Loucy (cell line): ENCODE measurements around the gene DVL3.

Experiments
- H2AFZ ChIP-seq: fragments of 200-600 bp; sonication (generic); 2 replicates; pipeline ENCODE4 v1.6.0; 2016; ENCODE audit warnings: antibody characterized with exemption, mild to moderate bottlenecking, low read length, moderate library complexity
- H3F3A ChIP-seq: fragments of 200-600 bp; 2 replicates; pipeline ENCODE4 v1.6.0; 2016; ENCODE audit warnings: antibody characterized with exemption, low read depth, mild to moderate bottlenecking
- H3K27me3 ChIP-seq: fragments of 200-600 bp; sonication (generic); 2 replicates; pipeline ENCODE4 v1.6.1; 2014; ENCODE audit warnings: low read length, mild to moderate bottlenecking; ENCODE audit not compliant: insufficient read depth, poor library complexity, severe bottlenecking
- H3K36me3 ChIP-seq: fragments of 200-600 bp; sonication (generic); 2 replicates; pipeline ENCODE4 v1.6.1; 2016; ENCODE audit warnings: low read length; ENCODE audit not compliant: insufficient read depth
- H3K4me1 ChIP-seq: fragments of 200-600 bp; sonication (generic); 2 replicates; pipeline ENCODE4 v1.5.1; 2014; ENCODE audit warnings: low read length, mild to moderate bottlenecking; ENCODE audit not compliant: insufficient read depth, poor library complexity, severe bottlenecking
- H3K4me2 ChIP-seq: fragments of 200-600 bp; sonication (generic); 2 replicates; pipeline ENCODE4 v1.6.0; 2014; ENCODE audit warnings: antibody characterized with exemption, low read length, low read depth, mild to moderate bottlenecking; ENCODE audit not compliant: poor library complexity, severe bottlenecking
- H3K4me3 ChIP-seq: fragments of 200-600 bp; sonication (generic); 2 replicates; pipeline ENCODE4 v1.5.1; 2014; ENCODE audit warnings: low read length, mild to moderate bottlenecking, mixed read lengths; ENCODE audit not compliant: poor library complexity, severe bottlenecking
- H3K79me2 ChIP-seq: fragments of 200-600 bp; sonication (generic); 2 replicates; pipeline ENCODE4 v1.6.1; 2014; ENCODE audit warnings: low read length; ENCODE audit not compliant: insufficient read depth
- H3K9ac ChIP-seq: fragments of 200-600 bp; sonication (generic); 2 replicates; pipeline ENCODE4 v1.6.0; 2014; ENCODE audit warnings: mild to moderate bottlenecking, low read depth, low read length, moderate library complexity; ENCODE audit not compliant: poor library complexity, severe bottlenecking
- H3K9me2 ChIP-seq: fragments of 200-600 bp; sonication (generic); replicated peaks from 2 replicates; pipeline ENCODE4 v1.6.1; 2016; ENCODE audit warnings: low read depth, low read length, mixed read lengths
- H3K9me3 ChIP-seq: fragments of 200-600 bp; sonication (generic); 2 replicates; pipeline ENCODE4 v1.6.1; 2014; ENCODE audit warnings: mild to moderate bottlenecking, antibody characterized with exemption, low read length, low read depth; ENCODE audit not compliant: insufficient read depth
- H4K20me1 ChIP-seq: fragments of 200-600 bp; sonication (generic); 2 replicates; pipeline ENCODE4 v1.6.0; 2014; ENCODE audit warnings: antibody characterized with exemption, low read length, mild to moderate bottlenecking; ENCODE audit not compliant: insufficient read depth, poor library complexity, severe bottlenecking
- CTCF ChIP-seq: fragments of 200-600 bp; sonication (generic); conservative IDR thresholded peaks from 2 replicates; pipeline ENCODE4 v1.5.1; 2014; ENCODE audit warnings: mild to moderate bottlenecking, antibody characterized with exemption, low read length
- EZH2phosphoT487 ChIP-seq: fragments of 200-600 bp; IDR thresholded peaks from 2 replicates; pipeline ENCODE4 v1.6.1; 2018; ENCODE audit warnings: antibody characterized with exemption, mild to moderate bottlenecking, moderate library complexity, borderline replicate concordance

The DVL3 gene

GRCh38 chr3:184186902-184187207, 31.7 kb downstream of the DVL3 start:
- Histone ChIP-seq H2AFZ (no peak overlapping the region), H3F3A (no peaks in the 10 kb centered on the region), H3K9me3 (no peaks in the 10 kb centered on the region), H3K4me1 (peaks cover 19% of the 10 kb centered on the region), H3K4me3 (peak overlapping the region; percentile 95), H3K36me3 (peaks cover 47% of the 10 kb centered on the region; the same call in 1 of the 2 replicates), H3K9me2 (no peaks in the 10 kb centered on the region), H3K79me2 (peaks cover 49% of the 10 kb centered on the region), H3K4me2 (peak overlapping the region; percentile 86), H3K9ac (peak overlapping the region; percentile 83), H3K27me3 (no peaks in the 10 kb centered on the region), H4K20me1 (peaks cover 13% of the 10 kb centered on the region)
- TF ChIP-seq EZH2phosphoT487, result no peak
- no peak for TF ChIP-seq CTCF

- H4K20me1 ChIP-seq, result peaks cover 13% of the 10 kb centered on the region
- H3K4me1 ChIP-seq, result peaks cover 19% of the 10 kb centered on the region
- H3K9me2 ChIP-seq, result no peaks in the 10 kb centered on the region
- peak overlapping the region; percentile 86 for H3K4me2 ChIP-seq
- peaks cover 49% of the 10 kb centered on the region for H3K79me2 ChIP-seq
- peak overlapping the region; percentile 95 for H3K4me3 ChIP-seq
- no peaks in the 10 kb centered on the region for H3K9me3 ChIP-seq
- H3K27me3 ChIP-seq, result no peaks in the 10 kb centered on the region
- peaks cover 47% of the 10 kb centered on the region; the same call in 1 of the 2 replicates for H3K36me3 ChIP-seq
- TF ChIP-seq EZH2phosphoT487, result no peak
- TF ChIP-seq CTCF, result no peak
- no peaks in the 10 kb centered on the region for H3F3A ChIP-seq
- H3K9ac ChIP-seq, result no peak overlapping the region
- no peak overlapping the region for H2AFZ ChIP-seq
Measured at GRCh38 chr3:184188080-184188479, 32.9 kb downstream of the DVL3 start.

- Histone ChIP-seq H3K4me1 (peaks cover 19% of the 10 kb centered on the region), H3K36me3 (peaks cover 52% of the 10 kb centered on the region; the same call in 1 of the 2 replicates), H3K27me3 (no peaks in the 10 kb centered on the region), H4K20me1 (peaks cover 13% of the 10 kb centered on the region), H3K9me3 (no peaks in the 10 kb centered on the region), H3K9me2 (no peaks in the 10 kb centered on the region), H3F3A (no peaks in the 10 kb centered on the region), H3K4me3 (no peak overlapping the region), H2AFZ (no peak overlapping the region), H3K79me2 (peaks cover 49% of the 10 kb centered on the region), H3K9ac (no peak overlapping the region), H3K4me2 (no peak overlapping the region)
- TF ChIP-seq CTCF (no peak), EZH2phosphoT487 (no peak)
Measured at GRCh38 chr3:184189421-184189820, 34.2 kb downstream of the DVL3 start.
